Keratinocyte (primary cell): Measurements from ENCODE around the gene TRPM3. TPM values are rescaled to one million over a fixed set of nuclear protein-coding genes. Genes with fewer than 3 reads are reported as not detected.

Source experiments
- DNase-seq: peaks from one replicate; pipeline ENCODE4 v3.0.0-alpha.2; 2011; ENCODE audit warnings: low read depth, missing footprints, low spot score
- FAIRE-seq: peaks from 2 replicates; lab custom pipeline; 2011; peaks lifted over from hg19 to GRCh38; lab: Jason Lieb, UNC
- H2AFZ ChIP-seq: 2 replicates; pipeline ENCODE4 v1.6.0; 2012; ENCODE audit warnings: low read length, control low read depth, inconsistent platforms; ENCODE audit not compliant: control insufficient read depth
- H3K27ac ChIP-seq: 2 replicates; pipeline ENCODE4 v1.5.1; 2011; ENCODE audit warnings: low read length; ENCODE audit not compliant: control insufficient read depth, insufficient read depth
- H3K27me3 ChIP-seq: 3 replicates; pipeline ENCODE4 v1.6.0; 2011; ENCODE audit warnings: low read length; ENCODE audit not compliant: control insufficient read depth, insufficient read depth; ENCODE audit errors: extremely low read depth
- H3K36me3 ChIP-seq, 2 experiments: 2 replicates in 1 of 2; 3 replicates in 1 of 2; pipeline ENCODE4 v1.5.1; 2011; ENCODE audit warnings: low read length in 2 of 2, mild to moderate bottlenecking in 1 of 2; ENCODE audit not compliant: control insufficient read depth in 2 of 2, insufficient read depth in 2 of 2; ENCODE audit errors: extremely low read depth in 1 of 2
- H3K4me1 ChIP-seq: 3 replicates; pipeline ENCODE4 v1.5.1; 2011; ENCODE audit warnings: low read length; ENCODE audit not compliant: control insufficient read depth, insufficient read depth; ENCODE audit errors: extremely low read depth
- H3K4me2 ChIP-seq: 3 replicates; pipeline ENCODE4 v1.6.0; 2011; ENCODE audit warnings: low read depth, low read length; ENCODE audit not compliant: control insufficient read depth, insufficient read depth; ENCODE audit errors: extremely low read depth
- H3K4me3 ChIP-seq, 3 experiments: fragments of 200-600 bp in 1 of 3; sonication (generic) in 1 of 3; 2 replicates in 2 of 3; 3 replicates in 1 of 3; pipeline ENCODE4 v1.5.1; 2011 to 2016; ENCODE audit warnings: low read length in 3 of 3, mild to moderate bottlenecking in 3 of 3, control low read depth in 2 of 3, inconsistent platforms in 1 of 3, low read depth in 1 of 3, mixed read lengths in 1 of 3, mixed run types in 1 of 3, moderate library complexity in 1 of 3; ENCODE audit not compliant: control insufficient read depth in 2 of 3, insufficient read depth in 2 of 3; ENCODE audit errors: extremely low read depth in 1 of 3
- H3K79me2 ChIP-seq: 2 replicates; pipeline ENCODE4 v1.6.0; 2012; ENCODE audit warnings: low read length; ENCODE audit not compliant: control insufficient read depth, insufficient read depth
- H3K9ac ChIP-seq: 3 replicates; pipeline ENCODE4 v1.6.0; 2011; ENCODE audit warnings: low read length; ENCODE audit not compliant: control insufficient read depth, insufficient read depth; ENCODE audit errors: extremely low read depth
- H3K9me1 ChIP-seq: 3 replicates; pipeline ENCODE4 v1.6.0; 2011; ENCODE audit warnings: low read length; ENCODE audit not compliant: control insufficient read depth, insufficient read depth; ENCODE audit errors: extremely low read depth
- H3K9me3 ChIP-seq: 2 replicates; pipeline ENCODE4 v1.5.1; 2012; ENCODE audit warnings: low read depth, low read length; ENCODE audit not compliant: control insufficient read depth
- H4K20me1 ChIP-seq: 3 replicates; pipeline ENCODE4 v1.6.0; 2011; ENCODE audit warnings: low read length; ENCODE audit not compliant: control insufficient read depth, insufficient read depth; ENCODE audit errors: extremely low read depth
- EZH2 ChIP-seq: IDR thresholded peaks from one replicate; pipeline ENCODE4 v1.6.1; 2012; ENCODE audit warnings: inconsistent platforms, mild to moderate bottlenecking, low read length, moderate library complexity
- dilution Hi-C: fragments of 300-500 bp; cut with MboI; formaldehyde crosslinking; loops from one replicate; pipeline ENCODE4 v1.7.0; 2020; ENCODE audit warnings: low sequenced_read_pairs; ENCODE audit not compliant: extremely low pct_ligation_motif_present
- polyA plus RNA-seq, 5 experiments: library from polyadenylated mRNA; depleted of rRNA in 3 of 5; stranded (reverse) in 3 of 5; stranded (forward) in 1 of 5; unstranded in 1 of 5; fragments of >200 nt; gene quantifications; 1 replicate in 1 of 5; 2 replicates in 3 of 5; 3 replicates in 1 of 5; pipeline versions ENCODE4 v1.2.1 to v1.2.3, GENCODE V29; 2011 to 2012; ENCODE audit warnings: missing spikeins in 2 of 5, low read depth in 1 of 5, low replicate concordance in 1 of 5
- TF ChIP-seq, protein P1 (sequence below), 3 experiments: IDR thresholded peaks in 1 of 3; conservative IDR thresholded peaks in 1 of 3; optimal IDR thresholded peaks in 1 of 3; 2 replicates in 2 of 3; 3 replicates in 1 of 3; pipeline versions ENCODE3 to v1.5.1; 2011; ENCODE audit warnings: low read length in 3 of 3, mild to moderate bottlenecking in 3 of 3, moderate library complexity in 2 of 3, control low read depth in 1 of 3, inconsistent platforms in 1 of 3; ENCODE audit not compliant: insufficient read depth in 2 of 3; ENCODE audit errors: extremely low read depth in 1 of 3

TRPM3 gene
- polyA plus RNA-seq, 1 donor (not counting 4 experiments of a cell fraction or from before 2014, with no cell fraction given), result 0.03 TPM

GRCh38 chr9:70496244-70496643 is 625.2 kb downstream of the TRPM3 start:
- no peak for FAIRE-seq

DNA sequence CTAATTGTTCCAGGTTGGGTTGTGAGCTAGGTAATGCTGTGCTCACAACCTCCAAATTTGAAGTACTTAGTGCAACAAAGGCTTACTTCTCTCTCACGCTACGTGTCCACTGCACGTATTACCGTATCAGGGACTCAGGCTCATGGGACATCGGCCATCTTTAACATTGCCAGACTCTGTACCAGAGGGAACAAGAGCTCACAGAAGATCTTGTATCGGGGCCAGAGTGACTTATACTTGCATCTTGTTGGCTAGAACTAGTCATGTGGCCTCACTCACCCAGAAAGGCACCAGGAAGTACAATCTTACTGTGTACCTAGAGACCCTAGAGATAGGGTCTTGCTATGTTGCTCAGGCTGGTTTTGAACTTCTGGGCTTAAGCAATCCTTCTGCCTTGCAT is 625.9 kb downstream of the TRPM3 start:
- Histone ChIP-seq H3K9ac (no peak overlapping the region), H3K4me1 (no peaks in the 10 kb centered on the region), H3K36me3 (no peaks in the 10 kb centered on the region), H3K79me2 (no peaks in the 10 kb centered on the region), H3K9me3 (no peaks in the 10 kb centered on the region), H2AFZ (peak overlapping the region; percentile 76), H3K4me2 (peak overlapping the region; percentile 37), H4K20me1 (no peaks in the 10 kb centered on the region), H3K4me3 (no peak overlapping the region), H3K27me3 (peaks cover 5% of the 10 kb centered on the region), H3K9me1 (no peaks in the 10 kb centered on the region), H3K27ac (no peak overlapping the region)
- FAIRE-seq, result no peak
- TF ChIP-seq, protein P1, sequence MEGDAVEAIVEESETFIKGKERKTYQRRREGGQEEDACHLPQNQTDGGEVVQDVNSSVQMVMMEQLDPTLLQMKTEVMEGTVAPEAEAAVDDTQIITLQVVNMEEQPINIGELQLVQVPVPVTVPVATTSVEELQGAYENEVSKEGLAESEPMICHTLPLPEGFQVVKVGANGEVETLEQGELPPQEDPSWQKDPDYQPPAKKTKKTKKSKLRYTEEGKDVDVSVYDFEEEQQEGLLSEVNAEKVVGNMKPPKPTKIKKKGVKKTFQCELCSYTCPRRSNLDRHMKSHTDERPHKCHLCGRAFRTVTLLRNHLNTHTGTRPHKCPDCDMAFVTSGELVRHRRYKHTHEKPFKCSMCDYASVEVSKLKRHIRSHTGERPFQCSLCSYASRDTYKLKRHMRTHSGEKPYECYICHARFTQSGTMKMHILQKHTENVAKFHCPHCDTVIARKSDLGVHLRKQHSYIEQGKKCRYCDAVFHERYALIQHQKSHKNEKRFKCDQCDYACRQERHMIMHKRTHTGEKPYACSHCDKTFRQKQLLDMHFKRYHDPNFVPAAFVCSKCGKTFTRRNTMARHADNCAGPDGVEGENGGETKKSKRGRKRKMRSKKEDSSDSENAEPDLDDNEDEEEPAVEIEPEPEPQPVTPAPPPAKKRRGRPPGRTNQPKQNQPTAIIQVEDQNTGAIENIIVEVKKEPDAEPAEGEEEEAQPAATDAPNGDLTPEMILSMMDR (optimal IDR thresholded peaks at IDR 0.05 in 1 of 3, IDR thresholded peaks at IDR 0.05 in 1 of 3, conservative IDR thresholded peaks at IDR 0.05 in 1 of 3; ENCODE audit: extremely low read depth in 1 of 3, insufficient read depth in 2 of 3, low read length in 3 of 3), result no peak
- no peak for TF ChIP-seq EZH2
- dilution Hi-C loops, result no loop called here
- no peak for DNase-seq

More at GRCh38 chr9:70496244-70496643, 625.2 kb downstream of the TRPM3 start:
- TF ChIP-seq EZH2, result no peak
- TF ChIP-seq, protein P1 (optimal IDR thresholded peaks at IDR 0.05 in 1 of 3, IDR thresholded peaks at IDR 0.05 in 1 of 3, conservative IDR thresholded peaks at IDR 0.05 in 1 of 3; ENCODE audit: extremely low read depth in 1 of 3, insufficient read depth in 2 of 3, low read length in 3 of 3), result no peak
- DNase-seq, result no peak
- no peaks in the 10 kb centered on the region for H3K36me3 ChIP-seq
- no peak overlapping the region for H2AFZ ChIP-seq
- peaks cover 5% of the 10 kb centered on the region for H3K27me3 ChIP-seq
- H3K9me3 ChIP-seq, result no peaks in the 10 kb centered on the region
- no peaks in the 10 kb centered on the region for H4K20me1 ChIP-seq
- H3K4me1 ChIP-seq, result no peaks in the 10 kb centered on the region
- no peak overlapping the region for H3K4me2 ChIP-seq
- no peak overlapping the region for H3K9ac ChIP-seq
- no peaks in the 10 kb centered on the region for H3K9me1 ChIP-seq
- no peaks in the 10 kb centered on the region for H3K79me2 ChIP-seq
- no peak overlapping the region for H3K27ac ChIP-seq
- dilution Hi-C loops, result no loop called here
- H3K4me3 ChIP-seq, result no peak overlapping the region
